Posterior vena cava (tissue), 2 donors: ENCODE data around the gene DQX1. TPM values are rescaled to one million over a fixed set of nuclear protein-coding genes. Genes with fewer than 3 reads are reported as not detected.
"Not testable (repeated sequence)": the region's sequence is repeated elsewhere in the genome, so short reads cannot be mapped to it uniquely, and the experiment has no call there.

ENCODE experiments used
- DNase-seq: peaks from one replicate; pipeline ENCODE4 v3.0.0-alpha.2; 2020; ENCODE audit warnings: low spot score
- intact Hi-C, 2 donors: fragments of 100-400 bp; cut with DNase I; formaldehyde crosslinking; loops; one replicate each; pipeline versions ENCODE4 v1.14.1 to v1.14.2; 2022 to 2023
- long read RNA-seq, 2 donors: library from polyadenylated mRNA; unstranded; transcript quantifications; one replicate each; pipeline ENCODE4 v2.0.0, GENCODE V29; 2020 to 2021
- total RNA-seq, 2 donors: library from RNA; stranded (reverse); fragmentation: NEBNext Ultra II Directional; extraction: Animal tissue kit (Norgen Biotek cat#: 25700); gene quantifications; one replicate each; pipeline ENCODE4 v1.2.1, GENCODE V29; 2021
- donor health status: DM: yes; HTN: yes; CAD: no.
- donor health status: DM: yes; HTN: yes; CAD: no.

DQX1 gene
- not detected for total RNA-seq
- long read RNA-seq, donor 1: 0 reads
- long read RNA-seq, donor 2: 0 reads

GRCh38 chr2:74525717-74526648, at the start of gene DQX1:
Gene DQX1, minus strand, starts transcription at chr2:74526231. Its CDS starts 502 bp downstream, at chr2:74525729.
- intact Hi-C loops: no loop called here
- peak; percentile 38 for DNase-seq

- DNase-seq: no peak
- intact Hi-C loops: no loop called here
Observed at GRCh38 chr2:74575320-74575719, 49.3 kb upstream of the DQX1 start.

- DNase-seq: no peak
- intact Hi-C loops: no loop called here
Observed at GRCh38 chr2:74573747-74574562, 47.9 kb upstream of the DQX1 start.

- DNase-seq: no peak
- intact Hi-C loops: no loop called here
Observed at GRCh38 chr2:74572178-74572925, 46.3 kb upstream of the DQX1 start.

- intact Hi-C loops: no loop called here
- DNase-seq: no peak
Observed at GRCh38 chr2:74571058-74571457, 45.0 kb upstream of the DQX1 start.

GRCh38 chr2:74569686-74570085, 43.7 kb upstream of the DQX1 start:
- intact Hi-C loops: no loop called here
- DNase-seq: no peak

- intact Hi-C loops: no loop called here
- DNase-seq: no peak
Observed at GRCh38 chr2:74567881-74568280, 41.9 kb upstream of the DQX1 start.

- intact Hi-C loops: no loop called here
- no peak for DNase-seq
Observed at GRCh38 chr2:74566754-74567085, 40.7 kb upstream of the DQX1 start.

- DNase-seq: no peak
- intact Hi-C loops: no loop called here
Observed at GRCh38 chr2:74566076-74566753, 40.2 kb upstream of the DQX1 start.

GRCh38 chr2:74564222-74564621, 38.2 kb upstream of the DQX1 start:
- DNase-seq: no peak
- intact Hi-C loops: loop anchor here in 1 of 2 donors (1.0 kb wide), 1 partner anchor 21 kb away; no protein-coding TSS in a partner anchor

- intact Hi-C loops: no loop called here
- DNase-seq: no peak
Observed at GRCh38 chr2:74562126-74562775, 36.2 kb upstream of the DQX1 start.

- DNase-seq, intact Hi-C loops: not testable (repeated sequence)
Observed at GRCh38 chr2:74561022-74561421, 35.0 kb upstream of the DQX1 start.

GRCh38 chr2:74560591-74560990, 34.6 kb upstream of the DQX1 start:
- DNase-seq: no peak
- intact Hi-C loops: no loop called here

GRCh38 chr2:74559912-74560311, 33.9 kb upstream of the DQX1 start:
- DNase-seq: no peak
- intact Hi-C loops: no loop called here

- intact Hi-C loops: no loop called here
- no peak for DNase-seq
Observed at GRCh38 chr2:74558284-74559230, 32.5 kb upstream of the DQX1 start.

GRCh38 chr2:74556831-74557370, 30.9 kb upstream of the DQX1 start:
- no peak for DNase-seq
- intact Hi-C loops: no loop called here

GRCh38 chr2:74556159-74556558, 30.1 kb upstream of the DQX1 start:
- DNase-seq: no peak
- intact Hi-C loops: no loop called here
